GM21786 (cell line): Measurements from ENCODE around the gene PRIM2.
"Not testable (repeated sequence)": the region's sequence is repeated elsewhere in the genome, so short reads cannot be mapped to it uniquely, and the experiment has no call there.

Experiments used
- ATAC-seq: cut with Tn5 transposase; IDR thresholded peaks from one replicate; pipeline ENCODE4 v1.9.1; 2021; ENCODE audit not compliant: unreplicated experiment

Gene PRIM2

GRCh38 chr6:57444787-57445186 is 127.4 kb downstream of the PRIM2 start:
- ATAC-seq = not testable (repeated sequence)

GRCh38 chr6:57445379-57445778 is 127.9 kb downstream of the PRIM2 start:
- peak; percentile 30 for ATAC-seq

- peak; percentile 53 for ATAC-seq
These were observed 128.5 kb downstream of the PRIM2 start for GRCh38 chr6:57445790-57446468.

GRCh38 chr6:57449496-57450066 is 132.2 kb downstream of the PRIM2 start:
- ATAC-seq = not testable (repeated sequence)

GRCh38 chr6:57459781-57460180 is 142.4 kb downstream of the PRIM2 start:
- ATAC-seq = not testable (repeated sequence)

- not testable (repeated sequence) for ATAC-seq
These were observed 143.6 kb downstream of the PRIM2 start for GRCh38 chr6:57461022-57461421.

GRCh38 chr6:57463809-57464208 is 146.4 kb downstream of the PRIM2 start:
- ATAC-seq = not testable (repeated sequence)

GRCh38 chr6:57465968-57466367 is 148.5 kb downstream of the PRIM2 start:
- ATAC-seq = not testable (repeated sequence)

GRCh38 chr6:57469072-57469471 is 151.6 kb downstream of the PRIM2 start:
- no peak for ATAC-seq

GRCh38 chr6:57470148-57470547 is 152.7 kb downstream of the PRIM2 start:
- not testable (repeated sequence) for ATAC-seq

GRCh38 chr6:57471314-57471864 is 154.0 kb downstream of the PRIM2 start:
- ATAC-seq = not testable (repeated sequence)

GRCh38 chr6:57472861-57473362 is 155.5 kb downstream of the PRIM2 start:
- not testable (repeated sequence) for ATAC-seq

GRCh38 chr6:57474862-57475475 is 157.5 kb downstream of the PRIM2 start:
- not testable (repeated sequence) for ATAC-seq

- not testable (repeated sequence) for ATAC-seq
These were observed 158.2 kb downstream of the PRIM2 start for GRCh38 chr6:57475656-57476055.

- ATAC-seq = not testable (repeated sequence)
These were observed 162.8 kb downstream of the PRIM2 start for GRCh38 chr6:57480194-57480593.

- not testable (repeated sequence) for ATAC-seq
These were observed 163.7 kb downstream of the PRIM2 start for GRCh38 chr6:57481121-57481520.

GRCh38 chr6:57482471-57482870 is 165.0 kb downstream of the PRIM2 start:
- ATAC-seq = not testable (repeated sequence)

GRCh38 chr6:57486494-57487081 is 169.2 kb downstream of the PRIM2 start:
- not testable (repeated sequence) for ATAC-seq

GRCh38 chr6:57488551-57488950 is 171.1 kb downstream of the PRIM2 start:
- not testable (repeated sequence) for ATAC-seq

- ATAC-seq = not testable (repeated sequence)
These were observed 172.5 kb downstream of the PRIM2 start for GRCh38 chr6:57489887-57490286.

GRCh38 chr6:57491795-57492194 is 174.4 kb downstream of the PRIM2 start:
- not testable (repeated sequence) for ATAC-seq
